Right cardiac atrium (tissue), 5 donors: ENCODE data around the gene EPS8L2. TPM values are rescaled to one million over a fixed set of nuclear protein-coding genes. Genes with fewer than 3 reads are reported as not detected.

Experiments used
- ATAC-seq, 2 donors: fragments of 200-7000 bp; cut with Tn5 transposase; one replicate each; pipeline versions ENCODE4 v1.8.0 to v1.9.1; 2020; ENCODE audit warnings: moderate library complexity in 2 of 2, mild to moderate bottlenecking in 1 of 2
- DNase-seq, 3 donors: peaks; one replicate each; pipeline ENCODE4 v3.0.0-alpha.2; 2020
- H3K27ac ChIP-seq: one replicate; pipeline ENCODE4 v1.5.1; 2013; ENCODE audit warnings: mild to moderate bottlenecking, low read length, control low read depth, moderate library complexity
- H3K27me3 ChIP-seq: one replicate; pipeline ENCODE4 v1.6.1; 2013; ENCODE audit not compliant: control insufficient read depth, insufficient read depth
- H3K4me1 ChIP-seq: one replicate; pipeline ENCODE4 v1.6.1; 2013; ENCODE audit warnings: low read length; ENCODE audit not compliant: control insufficient read depth, insufficient read depth
- H3K4me3 ChIP-seq: one replicate; pipeline ENCODE4 v1.5.1; 2013; ENCODE audit warnings: low read length, control low read depth
- H3K9me3 ChIP-seq: one replicate; pipeline ENCODE4 v1.6.1; 2013; ENCODE audit warnings: low read length; ENCODE audit not compliant: control insufficient read depth
- WGBS: extraction: QIAGEN DNeasy Blood & Tissue Kit; methylation state at CpG from one replicate; pipeline ENCODE4 v1.1.7; 2013; 5-methylcytosine and 5-hydroxymethylcytosine counted together
- intact Hi-C, 4 donors: fragments of 100-400 bp; cut with DNase I; formaldehyde crosslinking; loops; one replicate each; pipeline versions ENCODE4 v1.11.0 to v1.14.0; 2022 to 2023
- polyA plus RNA-seq: library from polyadenylated mRNA; stranded (reverse); fragments of 200-250 nt; gene quantifications from one replicate; pipeline ENCODE4 v1.2.3, GENCODE V29; 2013
- total RNA-seq, 4 donors: library from RNA; stranded (reverse); fragmentation: NEBNext Ultra II Directional; extraction: Animal tissue kit (Norgen Biotek cat#: 25700); gene quantifications; one replicate each; pipeline ENCODE4 v1.2.1, GENCODE V29; 2021
- donor health status: healthy with polysubstance abuse.
- donor health status: DM: no; HTN: yes; CAD: no.
- donor health status: DM: no; HTN: no; CAD: no.
- donor health status: DM: no; HTN: yes; CAD: no; lungs with severe emphysema.
- donor health status: DM: yes; HTN: yes; CAD: no.

EPS8L2 gene
- total and polyA plus RNA-seq, 5 donors, result 3.1 to 8.2 (median 6.3) TPM

DNA sequence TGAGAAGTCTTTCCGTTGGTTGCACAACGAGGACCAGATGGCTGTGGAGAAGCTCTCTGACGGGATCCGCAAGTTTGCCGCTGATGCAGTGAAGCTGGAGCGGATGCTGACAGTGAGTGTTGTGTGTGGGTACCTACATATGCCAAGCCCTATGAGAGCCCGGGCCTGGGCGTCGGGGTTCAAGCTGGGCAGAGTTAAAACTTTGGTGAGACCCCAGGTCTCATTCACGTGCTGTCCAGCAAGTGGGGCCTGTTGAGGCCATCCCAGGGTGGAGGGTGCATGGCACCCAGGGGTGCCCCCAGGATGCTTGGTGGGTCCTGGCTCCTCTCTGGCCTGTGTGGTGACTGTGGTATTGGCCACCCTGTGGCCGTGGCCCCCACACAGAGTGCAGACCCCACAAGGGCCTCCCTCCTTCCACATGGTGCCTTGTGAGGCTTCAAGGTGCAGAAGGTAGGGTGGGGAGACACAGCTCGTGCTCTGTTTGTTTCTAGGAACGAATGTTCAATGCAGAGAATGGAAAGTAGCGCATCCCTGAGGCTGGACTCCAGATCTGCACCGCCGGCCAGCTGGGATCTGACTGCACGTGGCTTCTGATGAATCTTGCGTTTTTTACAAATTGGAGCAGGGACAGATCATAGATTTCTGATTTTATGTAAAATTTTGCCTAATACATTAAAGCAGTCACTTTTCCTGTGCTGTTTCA is 58.4 kb downstream of the EPS8L2 start:
- Histone ChIP-seq H3K27ac (no peak overlapping the region), H3K27me3 (no peaks in the 10 kb centered on the region), H3K9me3 (no peaks in the 10 kb centered on the region), H3K4me3 (no peak overlapping the region), H3K4me1 (no peaks in the 10 kb centered on the region)
- 82% methylated on average over 18 of the region's 18 CpGs for WGBS
- DNase-seq (peak in 1 of 3 donors; percentile 47), ATAC-seq (peak; percentile 6 to 12)
- intact Hi-C loops, result no loop called here

DNA sequence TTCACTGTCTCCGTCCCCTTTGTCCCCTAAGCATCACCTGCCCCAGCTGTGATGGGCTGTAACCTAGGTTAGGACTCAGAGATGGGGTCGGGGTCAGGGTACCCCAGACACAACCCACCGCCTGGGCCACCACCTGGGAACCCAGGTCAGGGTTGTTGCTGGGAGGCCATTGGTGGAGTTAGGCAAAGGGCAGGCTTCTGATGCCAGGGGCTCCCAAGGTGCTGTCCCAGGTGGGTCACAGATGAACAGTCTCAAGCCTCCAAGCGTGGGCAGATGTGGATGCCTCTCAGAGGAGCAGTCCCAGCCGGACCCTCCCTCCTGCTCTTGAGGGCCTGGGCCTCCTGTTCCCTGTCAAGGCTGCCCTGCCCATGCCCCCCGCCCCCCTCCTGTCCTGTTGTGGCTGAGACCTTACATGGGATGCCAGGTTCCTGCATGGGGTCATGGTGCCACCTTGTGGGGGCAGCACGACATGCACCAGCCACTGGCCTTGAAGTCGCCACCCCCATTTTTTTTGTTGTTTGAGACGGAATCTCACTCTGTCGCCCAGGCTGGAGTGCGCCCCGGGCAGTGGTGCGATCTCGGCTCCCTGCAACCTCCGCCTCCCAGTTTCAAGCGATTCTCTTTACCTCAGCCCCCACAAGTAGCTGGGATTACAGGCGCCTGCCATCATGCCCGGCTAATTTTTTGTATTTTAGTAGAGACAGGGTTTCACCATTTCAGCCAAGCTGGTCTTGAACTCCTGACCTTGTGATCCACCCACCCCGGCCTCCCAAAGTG is 59.2 kb downstream of the EPS8L2 start:
- DNase-seq (peak; percentile 52 to 82 (median 79)), ATAC-seq (peak; percentile 43 to 54)
- H3K27me3 ChIP-seq, result no peaks in the 10 kb centered on the region
- no peaks in the 10 kb centered on the region for H3K9me3 ChIP-seq
- intact Hi-C loops, result no loop called here
- H3K4me1 ChIP-seq, result no peaks in the 10 kb centered on the region
- no peak overlapping the region for H3K4me3 ChIP-seq
- 70% methylated on average over 19 of the region's 19 CpGs for WGBS
- no peak overlapping the region for H3K27ac ChIP-seq

DNA sequence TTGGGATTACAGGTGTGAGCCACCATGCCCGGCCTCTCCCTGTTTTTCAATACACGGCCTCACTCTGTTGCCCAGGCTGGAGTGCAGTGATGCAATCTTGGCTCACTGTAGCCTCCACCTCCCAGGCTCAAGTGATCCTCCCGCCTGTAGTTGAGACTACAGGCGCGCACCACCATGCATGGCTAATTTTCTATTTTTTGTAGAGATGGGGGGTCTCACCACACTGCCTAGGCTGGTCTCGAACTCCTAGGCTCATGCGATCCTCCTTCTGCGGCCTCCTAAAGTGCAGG is 59.7 kb downstream of the EPS8L2 start:
- Histone ChIP-seq H3K4me1 (no peaks in the 10 kb centered on the region), H3K27me3 (no peaks in the 10 kb centered on the region), H3K9me3 (no peaks in the 10 kb centered on the region), H3K4me3 (no peak overlapping the region), H3K27ac (no peak overlapping the region)
- DNase-seq (peak in 2 of 3 donors; percentile 28 to 40), ATAC-seq (peak in 1 of 2 donors; percentile 3)
- intact Hi-C loops, result no loop called here
- WGBS, result 94% methylated on average over 8 of the region's 8 CpGs

- WGBS, result 74% methylated on average over 11 of the region's 11 CpGs
- intact Hi-C loops, result no loop called here
- Histone ChIP-seq H3K4me1 (no peaks in the 10 kb centered on the region), H3K27me3 (no peaks in the 10 kb centered on the region), H3K9me3 (no peaks in the 10 kb centered on the region), H3K27ac (no peak overlapping the region), H3K4me3 (no peak overlapping the region)
- ATAC-seq (peak in 1 of 2 donors; percentile 1), DNase-seq (peak in 2 of 3 donors; percentile 42 to 60)
Observed at GRCh38 chr11:766106-766935, 60.3 kb downstream of the EPS8L2 start.

- WGBS, result 97% methylated on average over 2 of the region's 2 CpGs
Observed at GRCh38 chr11:766936-767210, 60.8 kb downstream of the EPS8L2 start.

GRCh38 chr11:767238-767637 is 61.2 kb downstream of the EPS8L2 start:
- intact Hi-C loops, result no loop called here
- 91% methylated on average over 11 of the region's 11 CpGs for WGBS

More at GRCh38 chr11:766936-767210, 60.8 kb downstream of the EPS8L2 start:
- DNase-seq (no peak), ATAC-seq (no peak)
- Histone ChIP-seq H3K27ac (no peak overlapping the region), H3K4me3 (no peak overlapping the region), H3K27me3 (no peaks in the 10 kb centered on the region), H3K9me3 (no peaks in the 10 kb centered on the region), H3K4me1 (no peaks in the 10 kb centered on the region)
- intact Hi-C loops, result no loop called here

DNA sequence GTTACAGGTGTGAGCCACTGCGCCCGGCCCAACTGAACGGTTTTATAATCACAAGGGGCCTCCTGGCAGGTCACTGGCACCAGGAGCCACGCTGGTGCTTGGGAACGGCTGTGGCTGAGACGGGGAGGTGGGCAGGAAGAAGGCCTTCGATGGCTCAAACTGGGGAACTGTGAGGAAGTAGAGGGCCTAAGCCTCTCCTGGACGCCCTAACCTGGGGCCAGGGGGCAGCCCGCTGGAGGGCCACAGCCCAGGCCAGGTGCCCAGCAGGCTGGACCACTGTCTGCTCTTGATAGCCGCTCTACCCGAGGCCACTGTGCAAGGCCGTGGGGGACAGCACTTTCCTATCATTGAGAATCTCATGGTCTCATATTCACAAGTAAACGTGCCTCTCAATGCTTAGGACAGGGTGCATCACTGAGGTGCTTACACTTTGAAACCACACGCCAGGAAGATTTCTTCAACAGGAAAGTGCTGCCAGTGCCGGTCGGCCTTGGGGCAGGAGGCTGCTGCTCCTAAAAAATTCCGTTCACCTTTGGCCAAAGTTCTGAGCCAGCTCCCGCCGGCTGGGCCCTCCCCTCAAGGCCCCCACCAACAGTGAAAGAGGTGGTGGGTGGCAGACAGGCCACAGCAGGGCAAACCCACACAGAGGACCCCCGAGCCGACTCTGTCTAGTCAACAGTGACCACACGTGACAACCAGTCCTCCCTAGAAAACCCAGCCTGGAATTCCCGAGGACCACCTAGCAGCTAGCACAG is 64.0 kb downstream of the EPS8L2 start:
- DNase-seq (peak in 1 of 3 donors; percentile 42), ATAC-seq (no peak)
- intact Hi-C loops, result no loop called here
- Histone ChIP-seq H3K4me3 (no peak overlapping the region), H3K27me3 (no peaks in the 10 kb centered on the region), H3K4me1 (no peaks in the 10 kb centered on the region), H3K9me3 (no peaks in the 10 kb centered on the region), H3K27ac (no peak overlapping the region)
- 91% methylated on average over 23 of the region's 23 CpGs for WGBS

More at GRCh38 chr11:767238-767637, 61.2 kb downstream of the EPS8L2 start:
- peak in 2 of 3 donors; percentile 25 to 29 for DNase-seq
- H3K27ac ChIP-seq, result no peak overlapping the region
- H3K4me1 ChIP-seq, result no peaks in the 10 kb centered on the region
- H3K4me3 ChIP-seq, result no peak overlapping the region
- no peaks in the 10 kb centered on the region for H3K9me3 ChIP-seq
- no peak for ATAC-seq
- no peaks in the 10 kb centered on the region for H3K27me3 ChIP-seq

DNA sequence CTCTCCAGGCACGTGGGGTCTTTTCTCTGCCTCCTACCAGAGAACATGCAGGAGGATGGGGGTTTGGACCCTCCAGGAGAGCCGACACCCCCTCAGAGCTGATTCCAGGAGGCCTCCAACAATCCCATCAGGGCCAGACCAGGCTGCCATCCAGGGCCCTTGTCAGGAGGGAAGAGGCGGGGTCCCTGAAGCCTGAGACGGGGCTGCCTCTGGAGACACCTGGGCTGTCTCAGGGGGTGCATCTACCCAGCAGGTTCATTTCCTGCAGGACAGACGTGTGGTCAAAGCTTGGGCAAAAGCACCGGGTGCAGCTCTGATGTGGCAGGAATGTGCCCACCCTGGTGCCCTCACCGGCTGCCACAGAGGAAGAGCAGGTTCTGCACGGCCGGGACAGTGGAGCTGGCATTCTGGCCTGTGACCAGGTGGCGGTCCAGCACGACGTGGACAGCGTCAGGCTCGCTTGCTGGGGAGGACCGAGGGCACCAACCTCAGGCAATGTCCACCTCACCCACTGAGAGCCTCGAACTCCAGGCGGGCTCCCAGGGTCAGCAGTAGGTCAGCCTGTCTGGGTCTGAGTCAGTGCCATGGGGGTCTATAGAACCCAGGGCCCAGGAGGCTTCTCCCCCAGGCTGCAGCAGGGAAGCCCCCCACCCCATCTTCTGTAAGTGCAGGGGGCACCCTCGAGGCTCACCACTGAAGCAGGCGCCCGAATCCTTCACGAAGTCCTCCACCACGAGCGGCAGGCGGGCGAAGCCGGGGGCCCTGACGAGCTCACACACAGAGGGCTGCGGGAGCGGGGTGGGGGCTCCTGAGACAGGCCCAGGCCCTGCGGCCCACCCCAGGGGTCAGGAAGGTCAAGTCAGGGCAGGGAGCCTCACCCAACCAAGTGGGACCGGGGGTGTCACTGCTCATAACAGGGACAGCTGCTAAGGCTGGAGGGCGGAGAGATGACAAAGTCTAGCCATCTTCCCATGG is 64.9 kb downstream of the EPS8L2 start:
- Histone ChIP-seq H3K27ac (no peak overlapping the region), H3K27me3 (no peaks in the 10 kb centered on the region), H3K4me1 (peaks cover 4% of the 10 kb centered on the region), H3K4me3 (no peak overlapping the region), H3K9me3 (no peaks in the 10 kb centered on the region)
- DNase-seq (peak in 2 of 3 donors; percentile 47 to 57), ATAC-seq (no peak)
- WGBS, result 89% methylated on average over 32 of the region's 32 CpGs
- intact Hi-C loops, result no loop called here

DNA sequence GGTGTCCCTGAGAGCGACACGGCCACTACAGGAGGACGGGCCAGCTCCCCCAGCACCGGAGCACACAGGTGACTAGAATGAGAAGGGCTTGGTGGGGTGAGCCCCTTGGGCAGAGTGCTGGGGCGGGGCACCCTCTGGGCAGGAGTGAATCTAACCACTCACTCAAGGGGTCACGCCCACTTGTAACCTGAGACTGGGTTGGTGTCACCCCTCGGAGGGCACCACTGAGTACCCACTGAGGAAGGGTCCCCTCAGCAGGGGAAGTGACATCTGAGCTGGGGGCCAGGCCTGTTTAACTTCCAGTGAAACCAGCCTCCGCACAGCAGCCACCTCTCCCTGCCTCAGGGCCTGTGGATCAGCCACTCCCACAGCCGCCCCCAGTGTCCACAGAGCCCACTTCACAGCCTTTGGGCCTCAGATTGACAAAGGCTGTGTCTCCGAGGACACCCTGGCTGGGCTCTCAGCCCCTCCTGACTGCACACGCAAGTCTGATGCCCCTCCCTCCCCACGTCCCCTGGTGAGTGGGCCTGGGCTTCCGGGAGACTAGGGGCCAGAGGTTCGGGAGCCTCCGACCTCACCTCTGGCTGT is 65.7 kb downstream of the EPS8L2 start:
- intact Hi-C loops, result no loop called here
- Histone ChIP-seq H3K9me3 (no peaks in the 10 kb centered on the region), H3K27me3 (no peaks in the 10 kb centered on the region), H3K4me3 (no peak overlapping the region), H3K27ac (no peak overlapping the region), H3K4me1 (peaks cover 6% of the 10 kb centered on the region)
- no peak for ATAC-seq
- 76% methylated on average over 15 of the region's 15 CpGs for WGBS
- DNase-seq, result peak in 1 of 3 donors; percentile 41
